Stomach smooth muscle (tissue), 2 donors: Measurements from ENCODE around the gene GMIP.

Source experiments
- H3K27ac ChIP-seq: one replicate; pipeline ENCODE4 v1.7.0; 2013; ENCODE audit warnings: mild to moderate bottlenecking, low read length, inconsistent platforms
- H3K27me3 ChIP-seq, 2 donors: one replicate each; pipeline ENCODE4 v1.7.0; 2013; ENCODE audit warnings: low read length in 2 of 2; ENCODE audit not compliant: insufficient read depth in 2 of 2, control insufficient read depth in 1 of 2
- H3K36me3 ChIP-seq, 2 donors: one replicate each; pipeline ENCODE4 v1.7.0; 2013; ENCODE audit warnings: low read length in 2 of 2; ENCODE audit not compliant: control insufficient read depth in 2 of 2, insufficient read depth in 2 of 2
- H3K4me1 ChIP-seq: one replicate; pipeline ENCODE4 v1.7.0; 2013; ENCODE audit warnings: low read length; ENCODE audit not compliant: control insufficient read depth, insufficient read depth
- H3K4me3 ChIP-seq, 2 donors: one replicate each; pipeline ENCODE4 v1.7.0; 2013; ENCODE audit warnings: low read length in 2 of 2
- H3K9ac ChIP-seq, 2 donors: one replicate each; pipeline ENCODE4 v1.7.0; 2013; ENCODE audit warnings: low read length in 2 of 2, mild to moderate bottlenecking in 1 of 2
- H3K9me3 ChIP-seq, 2 donors: one replicate each; pipeline ENCODE4 v1.7.0; 2013; ENCODE audit warnings: low read length in 2 of 2; ENCODE audit not compliant: control insufficient read depth in 2 of 2
- donor health status: healthy.
- donor health status: Pancreatic carcinoma.

Gene GMIP

GRCh38 chr19:19649580-19649995 is 6.1 kb upstream of the GMIP start:
- Histone ChIP-seq H3K27me3 (no peaks in the 10 kb centered on the region), H3K36me3 (peaks cover 49 to 55% of the 10 kb centered on the region in 2 donors)

DNA sequence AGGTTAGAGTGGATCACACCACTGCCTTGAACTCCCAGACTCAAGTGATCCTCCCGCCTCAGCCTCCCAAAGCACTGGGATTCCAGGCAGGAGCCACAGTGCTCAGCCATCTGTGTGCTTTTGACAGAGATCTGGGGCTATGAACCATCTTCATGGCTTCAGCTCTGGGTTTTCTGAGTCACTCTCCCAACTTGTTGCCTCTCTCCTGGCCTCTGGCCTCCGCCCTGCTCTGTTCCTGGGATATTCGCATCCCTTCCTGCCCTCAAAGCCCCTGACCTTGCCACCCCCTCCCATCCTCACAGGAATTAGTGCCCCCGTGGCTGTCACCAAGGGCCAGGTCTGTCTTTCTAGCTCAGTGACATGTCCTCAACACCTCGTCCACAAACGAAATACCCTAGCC is 5.7 kb upstream of the GMIP start:
- Histone ChIP-seq H3K9ac (no peak overlapping the region), H3K4me3 (no peak overlapping the region), H3K4me1 (no peaks in the 10 kb centered on the region), H3K36me3 (peaks cover 45 to 51% of the 10 kb centered on the region in 2 donors), H3K27me3 (no peaks in the 10 kb centered on the region), H3K9me3 (no peaks in the 10 kb centered on the region), H3K27ac (no peak overlapping the region)

More at GRCh38 chr19:19649580-19649995, 6.1 kb upstream of the GMIP start:
- Histone ChIP-seq H3K9me3 (no peaks in the 10 kb centered on the region), H3K27ac (no peak overlapping the region), H3K9ac (no peak overlapping the region), H3K4me1 (no peaks in the 10 kb centered on the region), H3K4me3 (no peak overlapping the region)

DNA sequence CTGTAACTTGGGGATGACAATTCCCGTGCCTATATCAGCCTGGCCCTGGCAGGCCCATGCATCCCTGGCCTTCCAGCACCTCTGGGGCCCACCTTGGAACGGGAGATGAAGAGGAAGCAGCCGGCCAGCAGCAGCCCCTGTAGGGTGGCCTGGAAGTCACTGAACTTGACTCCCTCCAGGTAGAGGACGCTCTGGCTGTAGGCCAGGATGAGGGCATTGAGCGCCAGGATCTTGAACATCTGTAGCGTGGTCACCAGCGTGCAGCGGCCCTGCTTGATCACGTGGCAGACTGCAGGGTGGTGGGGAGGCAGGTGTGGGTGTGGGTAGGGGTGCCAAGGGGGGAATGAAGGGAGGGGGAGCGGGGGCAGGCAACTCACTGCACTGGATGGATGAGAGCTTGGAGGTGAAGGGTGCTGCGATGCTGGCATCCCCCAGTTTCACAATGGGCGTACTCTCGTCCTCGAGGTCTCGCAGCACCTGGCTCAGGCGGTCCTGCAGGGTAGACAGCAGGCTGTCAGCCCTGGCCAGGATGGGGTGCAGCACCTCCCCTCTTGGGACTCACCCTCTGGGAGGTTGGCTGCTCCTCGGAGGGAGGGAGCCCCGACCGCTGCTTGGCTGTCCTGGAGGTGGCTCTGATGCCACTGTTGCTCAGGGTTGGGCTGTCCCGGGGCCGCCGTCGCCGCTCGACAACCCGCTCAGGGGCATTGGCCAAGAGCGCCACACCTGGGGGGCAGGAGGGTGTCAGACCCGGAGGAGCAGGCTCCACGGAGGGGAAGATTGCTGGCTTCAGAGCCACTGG is 3.8 kb upstream of the GMIP start:
- H3K27me3 ChIP-seq, result peaks cover 0 to 6% of the 10 kb centered on the region in 2 donors
- H3K9me3 ChIP-seq, result no peaks in the 10 kb centered on the region
- peaks cover 31 to 38% of the 10 kb centered on the region in 2 donors for H3K36me3 ChIP-seq

GRCh38 chr19:19645233-19645870 is 1.9 kb upstream of the GMIP start:
- H3K4me3 ChIP-seq, result no peak overlapping the region
- peaks cover 14% of the 10 kb centered on the region for H3K4me1 ChIP-seq
- no peak overlapping the region for H3K27ac ChIP-seq
- peaks cover 0 to 6% of the 10 kb centered on the region in 2 donors for H3K27me3 ChIP-seq
- peaks cover 13 to 23% of the 10 kb centered on the region in 2 donors for H3K36me3 ChIP-seq
- no peaks in the 10 kb centered on the region for H3K9me3 ChIP-seq
- H3K9ac ChIP-seq, result no peak overlapping the region

More for the DNA sequence above, 3.8 kb upstream of the GMIP start:
- Histone ChIP-seq H3K4me1 (peaks cover 14% of the 10 kb centered on the region), H3K27ac (no peak overlapping the region), H3K9ac (no peak overlapping the region), H3K4me3 (no peak overlapping the region)

GRCh38 chr19:19644054-19644388 is 564 bp upstream of the GMIP start:
- Histone ChIP-seq H3K27me3 (peaks cover 0 to 6% of the 10 kb centered on the region in 2 donors), H3K27ac (no peak overlapping the region), H3K9me3 (no peaks in the 10 kb centered on the region), H3K4me1 (peaks cover 14% of the 10 kb centered on the region), H3K36me3 (peaks cover 8 to 18% of the 10 kb centered on the region in 2 donors), H3K4me3 (peak overlapping the region in 1 of 2 donors; percentile 79), H3K9ac (no peak overlapping the region)

- H3K27me3 ChIP-seq, result peaks cover 0 to 7% of the 10 kb centered on the region in 2 donors
- H3K4me3 ChIP-seq, result peak overlapping the region; percentile 76 to 79
- peak overlapping the region; percentile 58 to 71 for H3K9ac ChIP-seq
- H3K36me3 ChIP-seq, result peaks cover 7 to 16% of the 10 kb centered on the region in 2 donors
- H3K9me3 ChIP-seq, result no peaks in the 10 kb centered on the region
- peaks cover 14% of the 10 kb centered on the region for H3K4me1 ChIP-seq
- no peak overlapping the region for H3K27ac ChIP-seq
Observed at GRCh38 chr19:19642506-19643157, 825 bp downstream of the GMIP start.

- H3K4me3 ChIP-seq, result no peak overlapping the region
- H3K4me1 ChIP-seq, result peaks cover 3% of the 10 kb centered on the region
- no peak overlapping the region for H3K27ac ChIP-seq
- no peak overlapping the region for H3K9ac ChIP-seq
- no peaks in the 10 kb centered on the region for H3K9me3 ChIP-seq
- peaks cover 0 to 3% of the 10 kb centered on the region in 2 donors for H3K36me3 ChIP-seq
- peaks cover 0 to 4% of the 10 kb centered on the region in 2 donors for H3K27me3 ChIP-seq
Observed at GRCh38 chr19:19637523-19638251, 5.8 kb downstream of the GMIP start.

- Histone ChIP-seq H3K27ac (no peak overlapping the region), H3K9me3 (no peaks in the 10 kb centered on the region), H3K9ac (no peak overlapping the region), H3K4me3 (no peak overlapping the region), H3K4me1 (no peaks in the 10 kb centered on the region), H3K27me3 (peaks cover 0 to 4% of the 10 kb centered on the region in 2 donors), H3K36me3 (peaks cover 0 to 3% of the 10 kb centered on the region in 2 donors)
Observed at GRCh38 chr19:19637186-19637522, 6.3 kb downstream of the GMIP start.

DNA sequence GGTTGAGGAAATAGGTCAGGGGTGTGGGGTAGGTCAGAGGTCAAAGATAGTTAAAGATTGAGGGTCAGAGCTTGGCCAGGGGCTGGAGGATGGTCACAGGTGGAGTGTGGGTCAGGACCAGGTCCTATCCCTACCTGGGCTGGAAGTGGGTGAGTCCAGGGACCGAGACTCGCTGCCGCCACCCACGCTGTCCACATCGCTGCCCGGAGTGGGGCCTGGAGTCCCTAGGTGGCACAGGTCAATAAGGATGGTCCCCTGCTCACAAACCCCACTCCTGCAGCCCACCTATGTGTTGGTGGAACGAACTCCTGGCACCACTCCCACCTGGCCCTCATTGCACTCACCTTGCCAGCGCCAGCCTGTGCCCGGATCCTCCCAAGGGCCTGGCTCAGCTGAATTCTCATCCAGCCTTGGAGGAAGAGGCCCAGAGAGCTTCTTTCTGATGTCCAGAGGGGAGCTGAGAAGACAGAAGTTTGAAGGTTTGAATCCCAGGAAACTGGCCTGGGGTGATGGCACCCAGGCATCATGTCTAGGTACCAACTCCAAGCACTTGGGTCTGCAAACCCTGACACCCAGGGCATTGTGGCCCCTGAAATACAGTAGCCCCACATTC is 6.8 kb downstream of the GMIP start:
- Histone ChIP-seq H3K4me1 (no peaks in the 10 kb centered on the region), H3K4me3 (no peak overlapping the region), H3K9ac (no peak overlapping the region), H3K27me3 (peaks cover 0 to 4% of the 10 kb centered on the region in 2 donors), H3K27ac (no peak overlapping the region), H3K9me3 (no peaks in the 10 kb centered on the region), H3K36me3 (peaks cover 0 to 3% of the 10 kb centered on the region in 2 donors)

GRCh38 chr19:19635313-19635702 is 8.1 kb downstream of the GMIP start:
- Histone ChIP-seq H3K27me3 (peaks cover 0 to 4% of the 10 kb centered on the region in 2 donors), H3K4me3 (no peak overlapping the region), H3K9ac (no peak overlapping the region), H3K36me3 (peaks cover 0 to 2% of the 10 kb centered on the region in 2 donors), H3K9me3 (no peaks in the 10 kb centered on the region), H3K27ac (no peak overlapping the region), H3K4me1 (no peaks in the 10 kb centered on the region)
